ENCODE results near the gene LEMD2. TPM values are rescaled to one million over a fixed set of nuclear protein-coding genes. Genes with fewer than 3 reads are reported as not detected.

The LEMD2 gene
- total RNA-seq, 1 experiment from 2014 or later, result 65.9 TPM

DNA sequence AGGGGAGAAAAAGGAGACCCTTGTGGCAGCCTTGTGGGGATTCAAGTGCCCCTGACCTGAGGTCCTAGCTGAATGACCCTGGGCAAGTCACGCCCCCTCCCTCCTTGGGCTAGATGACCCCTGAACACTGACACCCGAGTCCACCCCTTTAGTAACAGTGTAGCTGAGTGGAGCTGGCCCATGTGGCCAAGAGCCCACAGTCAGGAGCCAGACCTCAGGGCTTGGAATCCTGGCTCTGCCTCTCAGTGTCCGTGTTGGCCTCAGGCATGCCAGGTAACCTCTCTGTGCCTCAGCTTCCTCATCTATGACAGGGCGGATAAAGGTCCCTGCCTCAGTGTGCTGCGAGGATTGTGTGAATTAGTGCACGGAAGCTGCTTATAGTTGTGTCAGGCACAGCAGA lies 56.5 kb downstream of the LEMD2 start:
- H3K4me1 ChIP-seq (replicated peaks; ENCODE audit: insufficient read depth), result peaks cover 40% of the 10 kb centered on the region
- CTCF ChIA-PET, result interaction anchor here (0.6 to 1.5 kb wide), 3 partner anchors 21 to 431 kb away, joined by 3 to 8 read pairs (median 7); partner anchors contain the start of gene UQCC2
- peak overlapping the region; percentile 82 for H3K27ac ChIP-seq

DNA sequence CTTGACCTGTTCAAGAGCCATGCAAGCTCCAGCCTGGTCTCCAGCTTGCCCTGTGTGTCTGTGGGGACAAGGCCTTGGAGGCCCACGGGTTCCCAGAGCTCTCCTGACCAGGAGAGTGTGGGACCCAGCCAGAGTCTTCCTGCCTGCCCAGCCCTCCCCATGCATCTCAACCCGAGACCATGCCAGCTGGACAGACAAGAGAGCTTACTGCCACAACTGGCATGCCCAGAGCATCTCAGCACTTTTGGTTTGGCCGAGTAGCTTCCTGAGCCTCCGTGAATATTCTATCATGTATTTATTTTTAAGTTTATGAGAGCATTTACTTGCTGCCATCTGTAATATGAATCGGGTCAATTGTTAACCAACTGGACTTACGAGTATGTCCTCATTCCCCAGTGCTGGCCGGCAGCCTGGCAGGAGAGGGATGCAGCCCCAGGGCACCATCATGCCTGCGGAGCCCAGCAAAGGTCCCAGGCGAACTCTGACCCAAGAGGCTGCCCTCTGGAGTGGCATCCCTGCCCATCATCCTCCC lies 57.1 kb downstream of the LEMD2 start:
- TF ChIP-seq CTCF (conservative IDR thresholded peaks at IDR 0.05) (no peak), EZH2 (IDR thresholded peaks at IDR 0.05; ENCODE audit: low read depth) (no peak)
- CTCF ChIA-PET, result interaction anchor here (0.5 to 1.5 kb wide), 3 partner anchors 20 to 498 kb away, joined by 3 to 8 read pairs (median 8); partner anchors contain the start of gene UQCC2
- peaks cover 24% of the 10 kb centered on the region for H3F3A ChIP-seq (ENCODE audit: insufficient read depth, low read depth)
- DNase-seq, result peak; percentile 85 to 89
- H3K27ac ChIP-seq, result peak overlapping the region; percentile 82
- H3K79me2 ChIP-seq (ENCODE audit: low read depth), result no peaks in the 10 kb centered on the region
- H3K36me3 ChIP-seq (ENCODE audit: low read depth), result no peaks in the 10 kb centered on the region
- no peak overlapping the region; the same call in 1 of the 2 replicates for H3K4me3 ChIP-seq
- H4K20me1 ChIP-seq (ENCODE audit: insufficient read depth), result no peaks in the 10 kb centered on the region
- intact Hi-C loops (cut with micrococcal nuclease; ENCODE audit: unreplicated experiment), result no loop called here
- no peaks in the 10 kb centered on the region for H3K9me3 ChIP-seq (ENCODE audit: insufficient read depth, low read depth)
- H3K4me2 ChIP-seq, result peak overlapping the region; percentile 78
- no peaks in the 10 kb centered on the region for H3K27me3 ChIP-seq (ENCODE audit: insufficient read depth, low read depth)
- H2AFZ ChIP-seq, result peak overlapping the region; percentile 59; the same call in 1 of the 2 replicates
- H3K9me2 ChIP-seq (ENCODE audit: insufficient read depth), result no peaks in the 10 kb centered on the region
- peaks cover 40% of the 10 kb centered on the region for H3K4me1 ChIP-seq (replicated peaks; ENCODE audit: insufficient read depth)
- no TSS peak for BruUV-seq (replicated peaks)
- POLR2A ChIA-PET (ENCODE audit: unreplicated experiment), result interaction anchor here (0.6 kb wide), 3 partner anchors 10 to 1553 kb away, joined by 3 to 6 read pairs (median 3); no protein-coding TSS in a partner anchor

More for the DNA sequence above, 56.5 kb downstream of the LEMD2 start:
- Histone ChIP-seq H3K9me3 (ENCODE audit: insufficient read depth, low read depth) (no peaks in the 10 kb centered on the region), H3F3A (ENCODE audit: insufficient read depth, low read depth) (peaks cover 24% of the 10 kb centered on the region), H3K9me2 (ENCODE audit: insufficient read depth) (no peaks in the 10 kb centered on the region), H3K27me3 (ENCODE audit: insufficient read depth, low read depth) (no peaks in the 10 kb centered on the region), H3K36me3 (ENCODE audit: low read depth) (no peaks in the 10 kb centered on the region), H2AFZ (no peak overlapping the region), H4K20me1 (ENCODE audit: insufficient read depth) (no peaks in the 10 kb centered on the region), H3K79me2 (ENCODE audit: low read depth) (no peaks in the 10 kb centered on the region), H3K4me2 (peak overlapping the region; percentile 78), H3K4me3 (no peak overlapping the region)
- BruUV-seq (replicated peaks), result no TSS peak
- intact Hi-C loops (cut with micrococcal nuclease; ENCODE audit: unreplicated experiment), result no loop called here
- TF ChIP-seq EZH2 (IDR thresholded peaks at IDR 0.05; ENCODE audit: low read depth) (no peak), CTCF (conservative IDR thresholded peaks at IDR 0.05) (no peak)
- POLR2A ChIA-PET (ENCODE audit: unreplicated experiment), result interaction anchor here (0.6 kb wide), 1 partner anchor 16 kb away, joined by 6 read pairs; no protein-coding TSS in a partner anchor
- DNase-seq, result no peak

- POLR2A ChIA-PET (ENCODE audit: unreplicated experiment), result interaction anchor here (0.6 kb wide), 1 partner anchor 601 kb away, joined by 6 read pairs; no protein-coding TSS in a partner anchor
These were observed 57.9 kb downstream of the LEMD2 start for GRCh38 chr6:33731035-33731434.

More at GRCh38 chr6:33731035-33731434, 57.9 kb downstream of the LEMD2 start:
- H3K79me2 ChIP-seq (ENCODE audit: low read depth), result no peaks in the 10 kb centered on the region
- peak overlapping the region; percentile 78 for H3K4me2 ChIP-seq
- H3K27ac ChIP-seq, result peak overlapping the region; percentile 82
- H3K4me1 ChIP-seq (replicated peaks; ENCODE audit: insufficient read depth), result peaks cover 40% of the 10 kb centered on the region
- TF ChIP-seq CTCF (conservative IDR thresholded peaks at IDR 0.05) (no peak), EZH2 (IDR thresholded peaks at IDR 0.05; ENCODE audit: low read depth) (no peak)
- H3K4me3 ChIP-seq, result no peak overlapping the region
- H2AFZ ChIP-seq, result 0 out of 2 replicates have a peak overlapping the region, but pooled peaks have one; percentile 59
- no peak for DNase-seq
- no peaks in the 10 kb centered on the region for H3K9me3 ChIP-seq (ENCODE audit: insufficient read depth, low read depth)
- H3K9me2 ChIP-seq (ENCODE audit: insufficient read depth), result no peaks in the 10 kb centered on the region
- no peaks in the 10 kb centered on the region for H3K36me3 ChIP-seq (ENCODE audit: low read depth)
- H4K20me1 ChIP-seq (ENCODE audit: insufficient read depth), result no peaks in the 10 kb centered on the region
- intact Hi-C loops (cut with micrococcal nuclease; ENCODE audit: unreplicated experiment), result no loop called here
- CTCF ChIA-PET, result interaction anchor here (1.2 to 1.5 kb wide), 2 partner anchors 19 to 31 kb away, joined by 3 to 8 read pairs; partner anchors contain the start of gene UQCC2
- H3F3A ChIP-seq (ENCODE audit: insufficient read depth, low read depth), result peaks cover 24% of the 10 kb centered on the region
- no peaks in the 10 kb centered on the region for H3K27me3 ChIP-seq (ENCODE audit: insufficient read depth, low read depth)
- no TSS peak for BruUV-seq (replicated peaks)

Data from PC-9 (cell line).